GM21576 (cell line): ENCODE measurements around the gene GPR37.

Experiments
- ATAC-seq: cut with Tn5 transposase; IDR thresholded peaks from one replicate; pipeline ENCODE4 v1.9.1; 2021; ENCODE audit warnings: mild to moderate bottlenecking, moderate library complexity; ENCODE audit not compliant: unreplicated experiment

GPR37 gene

GRCh38 chr7:124765401-124766352 is at the start of gene GPR37:
Gene GPR37 (minus strand): TSS chr7:124765792. CDS start chr7:124764976, 816 bp downstream.
- peak; percentile 55 for ATAC-seq

- ATAC-seq, result no peak
Measured at GRCh38 chr7:124813994-124814798, 48.6 kb upstream of the GPR37 start.

DNA sequence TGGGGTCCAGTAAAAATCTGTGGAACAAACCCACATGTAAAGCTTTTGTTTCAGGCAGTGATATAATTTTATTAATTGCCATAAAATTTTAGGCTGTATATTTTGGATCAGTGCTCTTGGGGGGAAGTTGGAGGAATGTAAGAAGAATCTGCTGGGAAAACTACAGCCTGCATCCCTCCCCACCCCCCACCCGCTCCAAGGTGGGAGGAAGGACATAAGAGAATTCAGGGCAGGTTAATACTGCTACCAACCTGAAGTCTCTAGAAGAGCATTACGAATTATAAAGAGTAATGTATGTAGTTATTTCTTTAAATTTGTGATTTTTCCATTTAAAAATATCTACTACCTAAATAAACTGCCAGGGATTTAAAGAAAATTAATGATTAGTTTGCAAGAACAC is 47.2 kb upstream of the GPR37 start:
- ATAC-seq, result no peak

DNA sequence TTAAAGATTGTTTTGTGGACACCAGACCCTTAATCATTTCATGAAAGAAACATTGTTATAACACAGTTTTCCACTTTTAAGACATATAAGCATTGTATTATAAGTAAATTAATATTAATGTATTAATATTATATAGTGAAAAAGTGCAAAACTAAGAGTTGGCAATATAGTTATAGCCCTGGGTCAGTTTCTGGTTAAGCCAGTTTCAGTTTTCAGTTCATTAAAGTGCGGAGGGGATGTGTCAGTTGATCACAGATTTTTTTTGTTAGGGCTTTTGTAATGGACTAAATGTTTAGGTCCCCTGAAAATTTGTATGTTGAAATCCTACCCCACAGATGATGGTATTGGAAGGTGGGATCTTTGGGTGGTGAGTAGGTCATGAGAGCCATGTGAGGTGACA is 45.7 kb upstream of the GPR37 start:
- ATAC-seq, result no peak

DNA sequence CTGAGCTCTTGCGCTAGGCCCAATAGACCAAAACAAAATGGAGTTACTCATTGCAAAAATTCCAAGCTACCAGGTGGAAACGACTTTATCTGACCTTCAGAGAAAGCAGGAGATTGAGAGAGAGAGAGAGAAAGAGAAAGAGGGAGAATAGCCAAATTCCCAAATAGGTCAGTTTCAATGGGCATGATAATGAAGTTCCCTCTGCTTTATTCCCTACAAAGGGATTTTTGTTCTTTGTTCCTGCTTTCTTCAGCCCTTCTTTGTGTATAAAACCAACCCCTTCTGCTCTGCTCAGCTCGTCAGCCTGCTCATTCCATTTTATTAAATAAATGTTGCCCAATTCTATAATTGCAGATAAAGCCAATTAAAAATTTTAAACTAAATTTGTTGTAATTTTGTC is 45.0 kb upstream of the GPR37 start:
- ATAC-seq, result no peak

- no peak for ATAC-seq
Measured at GRCh38 chr7:124808206-124808605, 42.6 kb upstream of the GPR37 start.

GRCh38 chr7:124801330-124801895 is 35.8 kb upstream of the GPR37 start:
- ATAC-seq, result no peak

- ATAC-seq, result no peak
Measured at GRCh38 chr7:124800386-124800785, 34.8 kb upstream of the GPR37 start.

GRCh38 chr7:124799448-124799847 is 33.9 kb upstream of the GPR37 start:
- ATAC-seq, result no peak

DNA sequence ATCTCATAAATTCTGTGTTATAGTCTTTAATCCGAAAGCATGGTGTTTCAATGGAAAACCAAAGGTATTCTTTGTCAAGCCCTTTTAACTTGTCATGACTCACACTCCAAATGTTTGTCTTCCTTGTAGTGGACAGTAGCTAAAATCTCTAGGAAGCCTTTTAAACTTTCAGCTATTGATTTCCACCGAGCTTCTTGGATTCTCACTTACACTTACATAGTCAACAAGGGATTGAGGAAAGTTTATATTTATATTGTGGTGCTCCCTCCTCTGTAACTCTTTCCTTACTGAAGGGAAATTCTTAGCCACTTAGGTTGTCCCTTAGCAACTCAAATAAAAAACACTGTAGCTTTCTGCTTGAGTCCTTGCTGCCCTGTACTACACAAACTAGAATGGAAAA is 31.2 kb upstream of the GPR37 start:
- ATAC-seq, result no peak

DNA sequence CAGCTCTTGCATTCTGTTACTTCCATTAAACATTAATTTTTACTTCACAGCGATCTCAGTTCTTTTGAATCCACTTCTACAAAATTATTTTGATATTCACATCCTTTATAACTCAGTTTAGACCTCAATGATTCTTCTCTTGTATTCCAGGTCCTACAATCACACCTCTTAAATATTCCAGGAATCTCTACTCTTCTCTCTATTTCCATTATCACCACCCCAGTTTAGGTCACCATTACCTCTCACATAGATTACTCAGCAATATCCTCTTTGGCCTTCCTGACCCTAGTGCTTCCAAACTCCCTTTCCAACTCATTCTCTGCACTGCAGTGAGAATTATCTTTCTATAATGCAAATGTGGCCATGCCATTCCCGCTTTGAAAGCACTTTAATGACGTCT is 27.1 kb upstream of the GPR37 start:
- no peak for ATAC-seq

GRCh38 chr7:124792002-124792401 is 26.4 kb upstream of the GPR37 start:
- no peak for ATAC-seq

DNA sequence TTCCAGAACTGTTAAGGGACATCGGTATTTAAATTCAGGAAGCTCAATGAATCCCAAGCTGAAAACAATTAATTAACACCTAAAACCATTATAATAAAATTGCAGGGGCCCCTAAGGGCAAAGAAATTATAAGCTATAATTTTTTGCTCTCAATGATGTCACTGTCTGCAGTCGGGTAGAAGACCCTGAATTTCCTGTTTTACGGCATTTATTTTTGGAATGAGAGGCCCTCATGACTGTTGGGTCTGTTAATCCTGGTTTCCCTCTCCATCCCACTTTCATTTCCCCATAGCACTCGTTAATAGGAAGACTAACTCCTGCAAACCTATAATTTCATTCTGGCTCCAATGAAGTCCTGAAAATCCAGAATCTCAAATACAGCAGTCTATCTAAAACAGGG is 25.8 kb upstream of the GPR37 start:
- ATAC-seq, result no peak

GRCh38 chr7:124790645-124791044 is 25.1 kb upstream of the GPR37 start:
- no peak for ATAC-seq

GRCh38 chr7:124785994-124786393 is 20.4 kb upstream of the GPR37 start:
- ATAC-seq, result no peak

DNA sequence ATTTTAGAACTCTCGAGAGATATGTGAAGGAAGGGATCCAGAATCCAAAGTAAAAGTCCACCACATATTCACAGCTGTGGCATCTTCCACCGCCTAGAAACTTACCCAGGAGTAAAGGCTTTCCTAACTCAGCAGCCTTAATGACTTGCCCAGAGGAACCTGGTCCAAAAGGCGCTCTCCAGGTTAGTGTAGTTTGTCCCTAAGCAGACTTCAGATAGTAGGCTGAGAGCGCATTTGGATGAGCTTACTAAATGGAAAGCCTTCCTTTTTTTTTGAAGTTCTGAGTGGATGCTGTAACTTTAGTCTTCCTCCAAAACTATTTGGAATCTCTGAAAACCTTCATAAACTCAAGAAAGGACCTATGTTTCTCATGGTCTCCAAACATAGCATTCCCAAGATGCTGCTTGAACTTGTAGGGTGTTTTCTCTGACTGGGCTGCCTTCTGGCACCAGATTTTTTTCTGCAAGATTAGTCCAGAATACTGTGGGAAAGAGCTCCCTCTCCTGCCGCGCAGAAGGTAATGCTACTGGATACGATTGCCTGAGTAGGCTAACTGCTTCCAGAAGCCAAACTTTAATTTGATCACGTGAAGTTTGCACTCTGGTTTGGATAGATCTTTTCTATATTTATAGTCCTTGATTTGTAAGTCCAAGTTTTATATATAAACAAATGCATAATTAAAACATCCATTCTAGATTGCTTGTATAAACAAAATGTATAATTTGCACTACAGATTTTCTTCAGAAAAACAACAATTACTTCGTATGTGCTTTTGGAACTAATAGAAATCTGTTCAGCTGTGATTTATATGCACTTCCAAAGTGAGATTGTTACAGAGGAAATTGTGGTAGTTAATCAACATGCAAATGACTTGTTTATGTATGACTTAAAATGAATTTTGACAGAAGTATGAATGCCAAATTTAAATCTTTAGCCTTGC is 19.6 kb upstream of the GPR37 start:
- peak; percentile 89 for ATAC-seq

DNA sequence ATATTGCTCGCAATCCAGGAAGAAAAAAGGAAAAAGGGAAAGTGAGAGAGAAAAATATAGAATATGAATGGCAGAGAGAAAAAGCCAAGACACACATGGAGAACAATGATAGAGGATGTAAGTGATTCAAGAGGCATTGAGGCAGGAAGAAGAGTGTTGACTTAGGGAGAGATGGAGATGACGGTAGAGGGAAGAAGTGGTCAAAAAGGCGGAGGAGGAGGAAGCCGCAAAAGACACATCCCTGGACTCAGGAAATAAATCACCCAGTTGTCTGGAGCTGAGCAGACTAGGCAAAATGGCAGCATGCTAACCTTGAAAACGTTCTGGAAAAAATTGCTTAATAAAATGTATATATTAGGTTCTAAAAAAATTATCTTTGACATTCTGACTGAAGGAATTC is 17.7 kb upstream of the GPR37 start:
- no peak for ATAC-seq

GRCh38 chr7:124781907-124782734 is 16.5 kb upstream of the GPR37 start:
- ATAC-seq, result no peak

GRCh38 chr7:124781418-124781817 is 15.8 kb upstream of the GPR37 start:
- no peak for ATAC-seq

DNA sequence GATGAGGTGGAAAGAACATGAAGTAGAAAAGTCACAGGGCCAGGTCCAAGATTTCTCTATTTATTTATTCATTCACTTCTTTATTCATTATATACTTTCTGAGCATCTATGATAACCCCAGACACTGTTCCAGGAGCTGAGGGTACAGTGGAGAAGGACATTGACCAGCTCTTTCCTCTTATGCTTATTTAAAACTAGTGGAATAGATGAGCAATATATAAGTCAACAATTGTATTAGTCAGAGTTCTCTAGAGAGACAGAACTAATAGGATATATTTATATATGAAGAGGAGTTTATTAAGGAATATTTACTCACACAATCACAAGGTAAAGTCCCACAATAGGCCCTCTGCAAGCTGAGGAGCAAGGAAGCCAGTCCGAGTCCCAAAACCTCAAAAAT is 15.0 kb upstream of the GPR37 start:
- no peak for ATAC-seq
